Psoas muscle (tissue), 8 donors: ENCODE results near the gene CHST11. TPM values are rescaled to one million over a fixed set of nuclear protein-coding genes. Genes with fewer than 3 reads are reported as not detected.

ENCODE experiments used
- ATAC-seq, 4 donors: fragments of 200-7000 bp; cut with Tn5 transposase; one replicate each; pipeline ENCODE4 v1.9.1; 2020; ENCODE audit warnings: moderate library complexity in 3 of 4, mild to moderate bottlenecking in 2 of 4
- DNase-seq, 2 donors: peaks; one replicate each; pipeline ENCODE4 v3.0.0-alpha.2; 2020
- H3K27ac ChIP-seq: fragments of 200-600 bp; one replicate; pipeline ENCODE4 v1.8.0; 2022
- H3K27me3 ChIP-seq, 3 donors: fragments of 200-600 bp in 1 of 3; one replicate each; pipeline versions ENCODE4 v1.6.1 to v1.8.0; 2013 to 2022; ENCODE audit warnings: low read length in 2 of 3, mild to moderate bottlenecking in 2 of 3, moderate library complexity in 1 of 3; ENCODE audit not compliant: insufficient read depth in 3 of 3
- H3K36me3 ChIP-seq, 2 donors: fragments of 200-600 bp in 1 of 2; one replicate each; pipeline versions ENCODE4 v1.6.1 to v1.8.0; 2013 to 2022; ENCODE audit warnings: low read depth in 1 of 2, mild to moderate bottlenecking in 1 of 2, moderate library complexity in 1 of 2; ENCODE audit not compliant: insufficient read depth in 1 of 2
- H3K4me1 ChIP-seq: fragments of 200-600 bp; one replicate; pipeline ENCODE4 v1.8.0; 2022
- H3K4me3 ChIP-seq: fragments of 200-600 bp; one replicate; pipeline ENCODE4 v1.8.0; 2022; ENCODE audit warnings: mild to moderate bottlenecking
- H3K9me3 ChIP-seq: fragments of 200-600 bp; one replicate; pipeline ENCODE4 v1.8.0; 2022
- WGBS, 3 donors: extraction: QIAGEN DNeasy Blood & Tissue Kit; methylation state at CpG; one replicate each; pipeline versions ENCODE4 v1.1.6 to v1.1.7; 2013; 5-methylcytosine and 5-hydroxymethylcytosine counted together
- intact Hi-C, 2 donors: fragments of 100-400 bp; cut with DNase I; formaldehyde crosslinking; loops; one replicate each; pipeline versions ENCODE4 v1.11.0 to v1.14.2; 2022
- polyA plus RNA-seq, 3 donors: library from polyadenylated mRNA; stranded (reverse); fragments of 200-250 nt; gene quantifications; one replicate each; pipeline ENCODE4 v1.2.3, GENCODE V29; 2013
- total RNA-seq, 4 donors: library from RNA; stranded (reverse); fragmentation: NEBNext Ultra II Directional in 2 of 4; extraction: Animal tissue kit (Norgen Biotek cat#: 25700) in 2 of 4; gene quantifications; one replicate each; pipeline versions ENCODE4 v1.2.1 to v1.2.4, GENCODE V29; 2021 to 2023
- TF ChIP-seq, protein P1 (sequence below): fragments of 200-600 bp; IDR thresholded peaks from one replicate; pipeline ENCODE4 v1.8.0; 2022; ENCODE audit warnings: antibody characterized with exemption
- donor health status: healthy with polysubstance abuse.
- donor health status: DM: no; HTN: no; CAD: no; lungs with moderate emphysema.
- donor health status: Bipolar disorder and iron deficiency.
- donor health status: healthy.
- donor health status: DM: yes; HTN: yes; CAD: no.
- donor health status: DM: no; HTN: no; CAD: no.
- donor health status: DM: no; HTN: no; CAD: no.
- donor health status: DM: yes; HTN: yes; CAD: no.

Gene CHST11
- total and polyA plus RNA-seq, 7 donors = 0.52 to 1.6 (median 1.0) TPM

DNA sequence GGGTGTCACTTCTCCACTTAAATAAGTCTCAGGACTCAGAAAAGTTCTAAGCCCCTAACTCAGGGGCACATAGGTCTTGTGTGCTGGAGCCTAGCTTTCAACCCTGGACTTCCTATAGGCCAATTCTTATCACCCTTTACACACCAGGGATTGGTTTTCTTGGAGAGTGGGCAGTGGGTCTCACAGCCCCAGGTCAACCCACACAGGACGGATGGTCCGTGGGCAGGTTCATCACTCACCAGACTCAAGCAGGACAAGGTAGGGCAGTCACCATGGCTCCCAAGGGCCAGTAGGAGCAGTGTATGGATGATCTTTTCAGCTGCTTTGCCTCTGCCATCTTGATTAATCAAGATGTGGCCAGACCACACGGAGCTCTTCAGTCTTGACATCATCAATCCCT lies 268.9 kb downstream of the CHST11 start:
- Histone ChIP-seq H3K4me1 (no peaks in the 10 kb centered on the region), H3K27ac (no peak overlapping the region), H3K36me3 (no peaks in the 10 kb centered on the region), H3K9me3 (no peaks in the 10 kb centered on the region), H3K4me3 (no peak overlapping the region), H3K27me3 (peaks cover 0 to 4% (median 0%) of the 10 kb centered on the region in 3 donors)
- no peak for ATAC-seq
- intact Hi-C loops = no loop called here
- 88 to 95% (median 93%) methylated on average over 3 of the region's 3 CpGs for WGBS, 3 donors
- TF ChIP-seq, protein P1, sequence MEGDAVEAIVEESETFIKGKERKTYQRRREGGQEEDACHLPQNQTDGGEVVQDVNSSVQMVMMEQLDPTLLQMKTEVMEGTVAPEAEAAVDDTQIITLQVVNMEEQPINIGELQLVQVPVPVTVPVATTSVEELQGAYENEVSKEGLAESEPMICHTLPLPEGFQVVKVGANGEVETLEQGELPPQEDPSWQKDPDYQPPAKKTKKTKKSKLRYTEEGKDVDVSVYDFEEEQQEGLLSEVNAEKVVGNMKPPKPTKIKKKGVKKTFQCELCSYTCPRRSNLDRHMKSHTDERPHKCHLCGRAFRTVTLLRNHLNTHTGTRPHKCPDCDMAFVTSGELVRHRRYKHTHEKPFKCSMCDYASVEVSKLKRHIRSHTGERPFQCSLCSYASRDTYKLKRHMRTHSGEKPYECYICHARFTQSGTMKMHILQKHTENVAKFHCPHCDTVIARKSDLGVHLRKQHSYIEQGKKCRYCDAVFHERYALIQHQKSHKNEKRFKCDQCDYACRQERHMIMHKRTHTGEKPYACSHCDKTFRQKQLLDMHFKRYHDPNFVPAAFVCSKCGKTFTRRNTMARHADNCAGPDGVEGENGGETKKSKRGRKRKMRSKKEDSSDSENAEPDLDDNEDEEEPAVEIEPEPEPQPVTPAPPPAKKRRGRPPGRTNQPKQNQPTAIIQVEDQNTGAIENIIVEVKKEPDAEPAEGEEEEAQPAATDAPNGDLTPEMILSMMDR = no peak
- no peak for DNase-seq

DNA sequence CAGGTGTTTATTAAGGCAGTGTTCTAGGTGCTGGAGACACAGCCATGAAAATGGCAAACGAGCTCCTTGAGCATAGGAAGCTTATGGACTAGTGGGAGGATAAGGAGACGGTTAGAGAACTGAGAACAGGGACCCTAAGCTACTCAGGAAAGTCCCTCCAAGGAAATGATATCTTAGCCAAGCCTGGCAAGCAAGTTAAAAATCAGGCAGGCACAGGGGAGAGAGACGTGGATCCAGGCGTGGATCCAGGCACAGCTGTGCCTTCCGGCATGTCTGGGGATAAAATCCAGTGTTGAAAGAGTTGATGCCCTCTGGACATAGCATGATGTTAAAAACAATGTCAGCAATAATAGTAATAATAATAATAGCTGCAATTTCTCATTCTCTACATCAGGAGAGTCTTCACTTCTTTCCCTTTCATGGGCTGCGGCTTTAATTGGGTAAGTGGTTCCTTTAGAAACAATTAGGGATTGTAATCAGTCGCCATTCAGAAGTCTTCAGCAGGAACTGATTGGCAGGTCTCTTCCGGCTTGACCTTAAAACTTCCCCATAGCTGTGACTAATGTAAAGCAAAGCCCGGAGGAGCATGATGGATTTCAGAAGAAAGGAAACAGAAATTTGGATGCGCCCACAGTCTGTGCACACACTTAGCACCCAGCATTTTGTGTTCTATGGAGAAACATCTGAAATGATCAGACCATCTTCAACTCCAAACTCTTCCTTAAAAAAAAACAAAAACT lies 271.1 kb downstream of the CHST11 start:
- DNase-seq = no peak
- Histone ChIP-seq H3K4me1 (no peaks in the 10 kb centered on the region), H3K36me3 (no peaks in the 10 kb centered on the region), H3K27me3 (no peaks in the 10 kb centered on the region), H3K9me3 (no peaks in the 10 kb centered on the region), H3K4me3 (no peak overlapping the region), H3K27ac (no peak overlapping the region)
- intact Hi-C loops = no loop called here
- TF ChIP-seq, protein P1 = no peak
- ATAC-seq = no peak
- 45 to 55% (median 45%) methylated on average over 10 of the region's 10 CpGs for WGBS, 3 donors

DNA sequence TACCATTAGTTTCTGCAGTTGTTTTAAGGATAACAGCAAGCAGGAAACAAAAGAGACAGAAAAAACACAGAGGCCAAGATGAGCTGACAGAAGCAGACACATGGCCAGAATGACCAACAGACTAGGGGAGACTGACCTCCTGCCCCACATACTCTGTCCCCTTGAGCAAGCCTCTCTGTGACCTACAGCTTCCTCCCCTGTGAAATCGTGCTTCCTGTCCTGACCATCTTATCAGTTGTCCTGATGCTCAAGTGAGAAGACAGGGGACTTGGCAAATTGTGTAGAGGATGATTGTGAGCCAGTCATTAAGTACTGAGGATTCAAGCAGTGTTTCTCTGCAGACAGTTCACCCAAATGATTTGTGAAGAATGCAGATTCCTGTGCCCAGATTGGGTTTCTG lies 272.3 kb downstream of the CHST11 start:
- Histone ChIP-seq H3K27ac (no peak overlapping the region), H3K4me1 (no peaks in the 10 kb centered on the region), H3K4me3 (no peak overlapping the region), H3K36me3 (no peaks in the 10 kb centered on the region), H3K9me3 (no peaks in the 10 kb centered on the region), H3K27me3 (no peaks in the 10 kb centered on the region)
- 50 to 64% (median 50%) methylated on average over 1 of the region's 1 CpG for WGBS, 3 donors
- DNase-seq = no peak
- intact Hi-C loops = no loop called here
- ATAC-seq = no peak
- TF ChIP-seq, protein P1 = no peak

DNA sequence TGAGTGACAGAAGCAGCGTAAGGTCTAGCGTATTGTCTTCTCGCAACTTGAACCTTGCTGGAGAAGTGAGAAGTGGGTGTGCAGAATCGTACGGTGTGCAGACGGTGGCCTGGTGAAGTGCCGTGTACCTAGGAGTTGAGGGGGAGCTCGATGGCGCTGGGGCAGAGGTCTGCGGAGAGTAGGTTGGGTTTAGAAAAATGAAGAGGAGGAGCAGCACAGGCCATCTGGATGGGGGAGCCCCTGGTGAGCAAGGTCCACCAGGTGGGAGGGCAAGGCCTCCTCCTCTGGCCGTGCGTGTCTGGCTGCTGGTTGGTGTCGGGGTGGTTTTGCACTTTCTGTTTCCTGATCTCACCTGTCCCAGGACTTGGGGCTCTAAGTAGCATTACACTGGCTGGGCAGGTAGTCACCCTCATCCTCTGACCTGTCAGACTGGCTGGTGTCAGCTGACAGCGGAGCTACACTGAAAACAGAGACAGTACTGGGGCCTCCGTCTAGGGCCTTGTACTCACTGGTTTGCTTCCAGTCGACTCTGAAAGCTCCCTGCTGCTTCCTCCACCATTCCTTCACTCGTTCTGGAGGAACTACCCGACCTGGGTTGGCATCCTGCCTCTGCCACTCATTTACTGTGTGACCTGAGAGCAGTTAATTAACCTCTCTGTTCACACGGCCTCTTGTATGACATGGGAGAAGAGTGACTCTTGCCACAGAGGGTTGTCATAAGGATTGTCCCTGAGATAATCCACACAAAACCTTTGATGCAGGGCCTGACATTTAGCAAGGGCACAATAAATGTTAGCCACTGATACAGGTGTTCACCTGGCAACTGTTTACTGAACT lies 273.1 kb downstream of the CHST11 start:
- Histone ChIP-seq H3K27ac (no peak overlapping the region), H3K9me3 (no peaks in the 10 kb centered on the region), H3K4me3 (no peak overlapping the region), H3K27me3 (no peaks in the 10 kb centered on the region), H3K36me3 (no peaks in the 10 kb centered on the region), H3K4me1 (no peaks in the 10 kb centered on the region)
- intact Hi-C loops = no loop called here
- TF ChIP-seq, protein P1 = no peak
- WGBS, 3 donors = 88 to 94% (median 91%) methylated on average over 19 of the region's 19 CpGs
- ATAC-seq (no peak), DNase-seq (no peak)
